HG02973 (cell line): Measurements from ENCODE around the gene USP36.
"Not testable (repeated sequence)": the region's sequence is repeated elsewhere in the genome, so short reads cannot be mapped to it uniquely, and the experiment has no call there.

ENCODE experiments used
- ATAC-seq: cut with Tn5 transposase; IDR thresholded peaks from one replicate; pipeline ENCODE4 v1.9.1; 2021; ENCODE audit warnings: moderate library complexity; ENCODE audit not compliant: unreplicated experiment

Gene USP36

DNA sequence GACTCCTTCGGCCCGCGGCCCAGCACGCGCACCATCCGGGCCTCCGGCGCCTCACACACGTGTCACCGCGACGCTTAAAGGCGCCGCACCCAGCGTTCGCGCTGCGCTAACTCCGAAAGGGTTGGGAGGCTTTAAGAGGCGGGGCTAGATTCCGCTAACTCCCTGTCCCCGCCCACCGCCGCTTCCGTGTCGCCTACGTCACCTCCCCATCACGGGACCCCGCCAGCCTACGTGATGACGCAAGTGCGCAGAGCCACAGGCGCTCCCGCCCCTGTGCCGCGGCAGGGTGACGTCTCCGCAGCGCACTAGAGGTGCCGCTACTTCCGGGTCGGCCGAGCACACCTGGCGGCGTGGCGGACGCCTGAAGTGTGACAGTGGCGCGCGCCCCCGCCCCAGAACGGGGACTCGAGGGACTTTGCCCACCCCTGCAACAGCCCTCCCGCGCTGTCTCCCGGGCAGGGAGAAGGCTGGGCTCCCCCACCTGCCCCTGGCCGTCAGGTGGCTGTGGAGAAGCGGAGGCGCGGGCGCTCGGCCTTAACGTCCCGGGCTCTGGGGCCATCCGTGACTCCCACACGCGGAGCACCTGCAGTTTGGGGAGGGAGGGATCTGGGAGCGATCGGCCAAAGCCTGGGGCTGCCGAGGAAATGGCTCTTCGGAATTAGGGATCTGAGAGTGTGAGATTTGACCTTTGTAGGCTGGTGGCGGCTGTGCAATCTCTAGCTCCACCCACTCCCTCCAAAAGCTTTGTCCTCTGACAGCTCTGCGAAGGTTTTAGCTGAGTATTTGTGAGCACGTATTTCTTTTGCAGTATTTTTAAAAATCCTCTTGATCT, at the start of gene USP36:
Gene USP36, minus strand, starts transcription at position 35 of the 832 bp plus-strand sequence. CDS start 4,451 bp downstream, outside the sequence.
- ATAC-seq, result peak; percentile 78

DNA sequence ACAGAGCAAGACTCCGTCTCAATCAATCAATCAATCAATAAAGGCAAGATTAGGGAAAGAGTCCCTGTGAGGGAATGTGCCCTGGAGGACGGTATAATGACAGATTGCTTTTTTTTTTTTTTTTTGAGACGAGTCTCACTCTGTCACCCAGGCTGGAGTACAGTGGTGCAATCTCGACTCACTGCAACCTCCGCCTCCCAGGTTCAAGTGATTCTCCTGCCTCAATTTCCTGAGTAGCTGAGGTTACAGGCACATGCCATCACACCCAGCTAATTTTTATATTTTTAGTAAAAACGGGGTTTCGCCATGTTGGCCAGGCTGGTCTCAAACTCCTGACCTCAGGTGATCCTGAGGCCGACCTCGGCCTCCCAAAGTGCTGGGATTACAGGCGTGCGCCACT, 49.5 kb upstream of the USP36 start:
- not testable (repeated sequence) for ATAC-seq

DNA sequence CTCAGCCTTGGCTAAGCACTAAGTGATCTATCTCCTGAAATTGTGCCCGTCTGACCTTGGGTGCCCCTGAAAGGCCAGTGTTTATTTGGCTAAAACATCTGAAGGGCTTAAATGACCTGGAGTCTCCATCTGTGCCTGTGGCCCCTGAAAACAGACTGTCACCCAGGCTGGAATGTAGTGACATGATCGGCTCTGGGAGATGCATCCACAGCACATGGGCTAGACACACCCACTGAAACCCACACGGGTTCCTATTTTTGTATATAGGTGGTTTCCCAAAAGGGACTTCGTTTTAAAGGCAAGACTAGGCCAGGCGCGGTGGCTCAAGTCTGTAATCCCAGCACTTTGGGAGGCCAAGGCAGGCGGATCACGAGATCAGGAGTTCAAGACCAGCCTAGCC, 48.9 kb upstream of the USP36 start:
- no peak for ATAC-seq

DNA sequence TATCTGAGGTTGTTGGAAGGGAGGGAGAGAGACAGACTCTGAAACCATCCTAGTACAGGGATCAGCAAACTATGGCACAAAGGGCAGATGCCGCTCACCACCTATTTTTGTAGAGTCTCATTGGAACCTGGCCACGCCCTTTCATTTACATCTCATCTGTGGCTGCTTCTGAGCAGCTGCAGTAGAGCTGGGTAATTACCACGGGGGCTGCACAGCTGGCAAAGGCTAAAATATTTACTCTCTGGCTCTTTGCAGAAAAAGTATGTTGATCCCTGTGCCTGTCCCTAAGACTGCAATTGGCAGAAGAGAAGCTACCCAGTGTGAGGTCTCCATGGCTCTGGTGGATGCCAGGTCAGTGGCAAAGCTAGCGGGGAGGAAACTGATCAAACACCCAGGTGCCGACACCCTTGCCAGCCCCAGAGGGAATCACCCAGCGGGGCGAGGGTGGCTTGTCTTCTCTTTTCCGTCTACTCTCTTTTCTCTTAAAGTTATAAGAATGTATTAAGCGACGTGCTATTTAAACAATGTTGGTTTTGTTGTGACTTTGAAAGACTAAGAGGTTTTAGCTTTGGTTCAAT, 48.4 kb upstream of the USP36 start:
- ATAC-seq, result no peak

DNA sequence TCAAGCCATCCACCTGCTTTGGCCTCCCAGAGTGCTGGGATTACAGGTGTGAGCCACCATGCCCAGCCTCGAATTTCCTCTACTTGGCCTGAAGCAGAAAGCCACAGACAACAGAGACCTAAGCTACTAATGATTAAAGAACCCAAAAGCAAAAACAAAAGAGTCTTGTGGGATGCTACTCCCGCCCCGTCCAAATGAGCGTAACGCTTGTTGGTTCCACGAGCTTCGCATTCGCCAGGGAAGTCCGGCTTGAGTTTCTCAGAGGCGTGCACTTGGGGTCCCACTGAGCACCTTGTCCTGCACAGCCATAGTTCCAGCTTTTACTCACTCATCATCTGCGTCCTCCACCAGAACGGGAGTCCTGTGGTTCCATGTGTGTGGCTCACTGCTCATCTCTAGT, 46.3 kb upstream of the USP36 start:
- no peak for ATAC-seq

DNA sequence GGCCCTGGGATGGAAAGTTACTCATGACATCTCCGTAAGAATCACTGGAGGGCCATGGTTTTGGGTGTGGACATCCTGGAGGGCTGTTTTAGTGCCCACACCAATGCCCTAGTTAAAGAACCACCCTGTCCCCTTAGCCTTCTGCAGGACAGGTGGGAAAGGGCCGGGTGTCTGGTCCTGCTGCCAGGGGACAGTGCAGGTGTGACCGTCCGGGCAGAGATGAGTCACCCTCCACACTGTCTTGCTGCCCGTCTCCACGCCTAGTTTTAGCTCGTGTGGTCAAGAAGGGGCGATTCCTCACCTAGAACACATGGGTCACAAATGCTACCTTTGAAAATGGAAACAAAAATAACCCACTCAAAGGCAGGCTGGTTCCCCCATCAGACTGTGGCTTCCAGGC, 45.3 kb upstream of the USP36 start:
- no peak for ATAC-seq

DNA sequence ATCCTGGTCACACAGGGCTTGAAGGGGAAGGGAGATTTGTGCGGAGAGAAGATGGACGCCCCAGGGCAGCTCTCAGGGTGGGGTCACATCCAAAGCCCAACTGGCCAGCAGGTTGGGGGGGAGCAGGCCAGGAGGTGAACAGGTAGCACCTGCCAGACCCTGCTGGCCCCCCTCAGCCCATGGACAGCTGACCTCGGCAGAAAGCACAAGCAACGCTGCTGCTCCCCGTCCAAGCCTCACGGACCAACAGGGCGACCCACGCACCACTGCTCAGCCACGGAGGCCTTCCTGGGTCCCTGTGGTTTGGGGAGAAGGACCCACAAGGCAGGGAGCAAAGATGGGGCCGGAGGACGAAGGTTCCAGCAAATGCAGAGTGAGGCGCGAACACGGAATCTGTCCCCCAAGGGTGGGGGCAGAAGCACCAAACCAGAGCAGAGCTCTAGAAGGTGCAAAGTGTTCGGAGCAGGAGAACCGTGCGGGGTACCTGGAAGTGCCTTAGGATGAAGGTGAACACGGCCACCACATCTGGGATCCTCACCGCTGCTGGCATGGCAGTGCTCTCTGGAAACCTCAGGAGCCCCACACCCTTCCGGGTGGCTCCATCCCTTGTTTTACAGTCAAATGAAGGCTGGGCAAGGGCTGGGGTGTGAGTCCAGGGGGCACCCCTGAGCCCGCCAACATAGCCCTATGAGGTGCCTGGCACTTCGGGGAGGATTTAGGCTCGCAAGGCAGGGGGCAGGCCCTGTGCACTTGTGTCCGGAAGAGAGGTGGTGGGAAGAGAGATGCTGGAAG, 44.5 kb upstream of the USP36 start:
- ATAC-seq, result no peak

DNA sequence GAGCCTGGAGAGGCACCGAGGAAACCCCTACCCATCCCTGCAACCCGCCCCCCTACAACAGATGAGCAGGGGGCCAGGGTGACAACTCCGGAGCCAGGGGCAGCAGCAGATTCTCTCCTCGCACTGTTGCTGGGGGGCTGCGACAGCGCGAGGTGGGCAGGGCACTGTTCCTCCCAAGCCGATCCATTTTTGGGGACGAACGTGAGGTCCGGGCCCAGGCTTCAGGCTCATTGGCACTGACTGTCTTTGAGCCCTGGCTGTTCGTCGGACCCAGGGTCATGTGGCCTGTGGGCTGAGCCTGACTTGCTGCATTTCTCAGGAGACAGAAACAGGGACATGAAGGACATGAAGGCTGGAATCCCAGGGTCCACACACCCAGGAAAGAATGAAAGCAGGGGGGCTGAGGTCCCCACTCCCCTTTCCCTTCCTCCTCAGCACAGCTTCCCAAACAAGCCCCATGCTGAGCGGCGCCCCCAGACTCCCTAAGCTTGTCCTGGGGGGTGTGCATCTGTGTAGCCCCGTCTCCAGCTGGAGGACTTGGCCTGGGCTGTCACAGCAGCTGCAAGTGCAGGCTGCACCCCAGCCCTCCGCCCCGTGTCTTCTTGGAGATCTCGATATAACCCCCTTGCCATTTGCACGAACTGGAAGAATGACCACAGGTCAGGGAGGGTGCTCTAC, 43.7 kb upstream of the USP36 start:
- ATAC-seq, result no peak

DNA sequence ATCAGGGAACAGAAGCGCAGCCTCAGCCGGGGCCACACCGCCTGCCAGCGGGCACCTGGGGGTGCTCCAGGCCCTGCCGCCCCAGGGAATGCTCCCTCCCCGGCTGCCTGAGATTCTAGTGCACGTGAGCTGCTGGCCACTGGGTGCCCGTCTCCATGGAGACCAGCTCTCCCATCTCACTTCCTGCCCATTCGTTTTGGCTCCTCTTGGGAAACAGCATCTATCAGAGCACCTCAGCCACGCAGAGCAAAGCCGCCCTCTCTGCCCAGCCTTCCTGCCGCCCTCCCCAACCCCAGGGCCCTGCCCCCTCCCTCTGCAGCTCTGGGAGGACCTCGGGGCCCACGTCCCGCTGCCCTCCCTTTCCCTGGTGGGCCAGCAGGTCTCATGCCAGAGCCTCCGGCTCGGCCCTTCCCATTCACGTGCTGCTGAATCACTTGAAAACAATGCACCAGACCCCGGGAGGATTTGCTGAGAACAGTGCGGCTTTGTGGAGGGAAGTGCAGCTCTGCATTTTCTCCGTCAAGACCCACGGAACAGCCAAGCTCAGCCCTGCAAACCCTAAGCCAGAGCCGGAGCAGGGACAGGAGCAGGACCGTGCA, 43.0 kb upstream of the USP36 start:
- no peak for ATAC-seq

DNA sequence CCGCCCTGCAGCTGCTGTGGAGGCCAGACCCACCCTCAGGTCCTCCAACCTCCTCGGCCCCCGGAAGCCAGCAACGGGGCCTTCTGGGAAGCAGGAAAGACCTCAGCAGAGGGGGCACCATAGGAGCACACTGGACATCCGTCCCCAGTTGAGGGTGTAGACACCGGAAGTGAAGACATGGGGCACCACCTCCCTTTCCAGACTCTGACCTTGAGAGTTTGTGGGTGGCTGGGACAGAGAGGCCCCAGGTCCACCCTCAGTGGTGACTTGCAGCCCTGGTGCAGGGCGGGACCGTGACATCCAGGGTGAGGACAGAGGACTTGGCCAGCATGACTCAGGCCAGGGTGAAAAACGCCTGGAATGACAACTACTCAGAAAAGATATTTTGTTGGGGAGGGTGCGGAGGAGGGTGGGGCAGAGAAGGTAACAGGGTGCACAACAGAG, 42.5 kb upstream of the USP36 start:
- ATAC-seq, result no peak

DNA sequence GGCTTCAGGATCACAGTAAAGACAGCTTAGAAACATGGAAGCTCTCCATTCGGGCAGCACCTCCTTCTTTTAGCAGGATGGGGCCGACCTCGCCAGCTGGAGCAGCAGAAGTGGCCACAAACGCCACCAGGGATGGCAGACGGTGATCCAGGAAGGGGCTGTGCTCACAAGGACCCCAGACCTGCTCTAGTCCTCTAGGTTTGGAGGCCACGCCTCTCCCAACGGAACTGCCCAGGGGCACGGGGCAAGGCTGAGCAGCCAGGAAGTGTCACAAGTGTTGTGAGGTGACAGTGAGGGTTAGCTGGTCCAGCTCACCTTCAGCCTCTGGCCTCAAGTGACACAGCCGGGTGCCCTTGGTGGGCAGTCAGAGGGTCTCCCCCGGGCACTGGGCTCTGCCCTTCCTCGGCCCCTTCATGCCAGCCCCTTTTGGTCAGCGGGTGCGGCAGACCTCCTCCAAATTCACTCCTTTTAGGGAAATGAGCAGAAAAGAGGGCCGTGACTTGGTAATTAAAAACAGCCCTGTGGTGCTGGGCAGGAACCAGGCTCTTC, 42.0 kb upstream of the USP36 start:
- ATAC-seq, result no peak

DNA sequence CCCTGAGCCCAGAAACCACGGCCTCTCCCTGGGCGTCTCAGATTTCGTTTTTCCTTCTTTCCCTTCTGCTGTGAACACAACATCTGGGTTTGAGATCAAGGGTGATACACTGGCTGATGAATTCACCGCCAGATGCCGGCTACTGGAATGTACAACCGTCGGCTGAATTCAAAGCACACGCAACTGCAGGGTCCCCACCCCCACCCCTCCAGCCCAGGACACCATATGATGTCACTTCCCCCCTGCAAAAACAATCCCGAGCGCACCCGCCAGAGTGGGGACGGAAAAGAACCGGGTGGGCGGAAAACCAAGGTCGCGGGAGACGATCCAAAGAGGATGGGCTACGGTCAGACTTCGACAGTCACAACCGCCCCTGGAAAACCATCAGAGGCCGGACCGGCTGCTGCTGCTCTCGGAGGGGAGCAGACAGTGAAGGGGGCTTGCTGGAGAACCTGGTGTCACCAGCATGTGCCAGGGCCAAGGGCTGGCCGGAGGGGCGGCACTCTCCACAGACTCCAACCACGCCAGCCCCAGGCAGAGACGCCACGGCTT, 39.1 kb upstream of the USP36 start:
- ATAC-seq, result no peak

DNA sequence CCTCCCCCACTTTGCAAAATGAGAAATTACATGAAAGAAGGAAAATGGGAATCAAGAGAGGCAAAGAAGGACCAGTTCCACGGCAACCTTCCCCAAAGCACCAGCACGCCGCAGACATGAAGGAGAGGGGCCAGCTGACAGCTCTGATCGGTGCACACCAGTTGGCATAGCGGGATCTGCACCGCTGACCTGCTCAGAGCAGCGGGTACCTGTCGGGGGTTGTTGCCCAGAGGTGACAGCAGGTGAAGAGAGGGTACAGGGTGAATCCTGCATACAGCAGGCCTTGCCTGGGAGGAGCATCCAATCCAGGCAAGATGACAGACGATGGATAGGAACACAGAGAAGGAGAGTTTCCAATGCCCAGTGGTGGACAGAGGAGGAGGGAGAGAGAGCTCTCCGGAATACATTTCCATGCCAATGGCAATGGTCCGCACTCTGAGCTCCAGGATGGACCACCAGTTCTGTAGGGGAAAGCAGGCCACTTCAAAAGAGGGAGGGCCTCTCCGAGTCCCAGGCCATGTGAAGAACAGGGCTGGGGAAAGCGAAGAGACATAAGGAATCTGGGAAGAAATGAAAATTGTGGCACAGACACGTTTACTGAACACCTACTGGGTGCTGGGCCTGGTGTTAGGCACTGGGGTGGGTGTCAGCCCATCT, 38.4 kb upstream of the USP36 start:
- ATAC-seq, result no peak

DNA sequence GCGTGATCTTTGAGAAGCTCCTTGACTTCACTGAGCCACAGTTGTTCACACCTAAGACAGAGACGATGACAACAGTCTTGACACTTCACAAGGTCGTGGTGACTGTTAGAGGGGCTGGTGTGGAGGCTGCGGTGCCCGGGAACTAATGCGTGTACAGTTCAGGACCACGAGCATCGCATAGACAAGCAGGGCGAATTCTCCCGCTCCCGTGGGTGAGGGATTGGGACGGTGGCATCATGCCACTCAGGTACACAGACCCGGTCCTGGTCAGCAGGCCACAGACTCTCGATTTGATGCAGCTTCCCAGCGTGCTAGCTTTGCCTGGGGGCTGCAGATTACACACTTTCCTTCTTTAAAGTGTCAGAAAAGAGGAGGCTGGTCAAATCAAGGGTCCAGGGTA, 37.6 kb upstream of the USP36 start:
- ATAC-seq, result no peak

DNA sequence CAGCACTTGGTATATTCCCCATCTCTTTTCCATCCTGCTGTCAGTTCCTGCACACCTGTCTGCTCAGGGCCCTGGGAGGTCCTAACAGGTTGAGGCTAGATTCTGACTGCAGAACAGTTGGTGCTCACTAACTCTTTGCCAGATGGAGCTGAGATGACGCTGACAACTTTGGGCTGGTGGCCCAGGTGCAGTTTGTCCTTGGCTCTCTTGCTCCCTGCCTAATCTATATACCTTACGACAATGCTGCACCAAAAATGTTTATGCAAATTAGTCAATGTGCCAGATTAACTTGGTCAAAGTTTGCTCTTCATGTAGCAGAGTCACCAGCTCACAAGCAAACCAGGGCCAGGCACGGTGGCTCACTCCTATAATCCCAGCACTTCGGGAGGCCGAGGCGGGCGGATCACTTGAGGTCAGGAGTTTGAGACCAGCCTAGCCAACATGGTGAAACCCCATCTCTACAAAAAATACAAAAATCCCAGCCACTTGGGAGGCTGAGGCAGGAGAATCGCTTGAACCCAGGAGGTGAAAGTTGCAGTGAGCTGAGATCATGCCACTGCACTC, 36.4 kb upstream of the USP36 start:
- ATAC-seq, result not testable (repeated sequence)

DNA sequence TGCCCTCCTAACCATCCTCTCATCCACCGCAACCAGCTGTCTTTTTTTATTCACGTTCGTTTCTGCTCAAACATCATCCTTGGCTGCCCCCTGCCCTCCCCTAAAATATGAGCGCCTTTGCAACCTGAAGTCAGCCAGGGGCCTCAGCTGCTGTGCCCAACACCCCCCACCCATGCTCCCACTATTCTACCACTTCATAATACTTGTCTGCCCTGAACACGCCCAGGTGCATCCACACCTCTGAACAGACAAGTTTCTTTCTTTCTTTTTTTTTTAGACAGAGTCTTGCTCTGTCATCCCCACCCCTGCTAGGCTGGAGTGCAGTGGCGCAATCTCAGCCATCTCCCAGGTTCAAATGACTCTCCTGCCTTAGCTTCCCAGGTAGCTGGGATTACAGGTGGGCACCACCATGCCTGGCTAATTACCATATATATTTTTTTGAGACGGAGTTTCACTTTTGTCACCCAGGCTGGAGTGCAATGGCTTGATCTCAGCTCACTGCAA, 35.5 kb upstream of the USP36 start:
- ATAC-seq, result no peak

DNA sequence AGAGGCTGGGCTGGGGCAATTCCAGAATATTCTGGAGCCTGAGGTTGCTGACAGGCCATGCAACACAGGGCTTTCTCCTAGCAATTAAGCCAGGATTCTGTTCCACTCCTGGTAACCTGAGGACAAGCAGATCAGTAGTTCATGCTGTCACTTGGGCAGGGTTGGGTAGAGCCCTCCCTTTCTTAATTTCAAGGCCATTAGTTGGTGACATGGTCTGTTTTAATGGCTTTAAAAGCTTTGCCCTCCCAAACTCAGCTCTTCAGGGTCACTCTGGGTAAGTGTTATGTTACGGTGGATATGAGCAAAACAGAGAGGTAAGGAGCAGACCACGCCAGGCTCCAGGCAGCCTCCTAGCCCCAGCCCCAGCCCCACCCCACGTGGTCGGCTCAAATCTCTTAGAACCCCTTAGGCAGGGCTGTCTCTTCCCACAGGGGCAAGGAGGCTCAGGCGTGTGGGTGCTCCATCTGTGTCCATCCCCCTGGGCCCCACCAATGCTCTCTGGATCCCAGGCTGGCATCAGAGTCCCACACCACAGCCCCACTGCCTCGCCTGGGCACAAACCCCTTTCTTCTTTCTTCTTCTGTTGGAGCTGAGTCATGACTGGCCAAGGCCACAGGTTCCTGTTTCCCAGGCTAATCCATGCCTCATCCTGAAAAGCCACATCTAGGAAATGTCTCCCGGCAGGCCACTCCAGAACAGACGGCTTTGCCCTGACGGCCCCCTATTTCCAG, 34.9 kb upstream of the USP36 start:
- ATAC-seq, result no peak

DNA sequence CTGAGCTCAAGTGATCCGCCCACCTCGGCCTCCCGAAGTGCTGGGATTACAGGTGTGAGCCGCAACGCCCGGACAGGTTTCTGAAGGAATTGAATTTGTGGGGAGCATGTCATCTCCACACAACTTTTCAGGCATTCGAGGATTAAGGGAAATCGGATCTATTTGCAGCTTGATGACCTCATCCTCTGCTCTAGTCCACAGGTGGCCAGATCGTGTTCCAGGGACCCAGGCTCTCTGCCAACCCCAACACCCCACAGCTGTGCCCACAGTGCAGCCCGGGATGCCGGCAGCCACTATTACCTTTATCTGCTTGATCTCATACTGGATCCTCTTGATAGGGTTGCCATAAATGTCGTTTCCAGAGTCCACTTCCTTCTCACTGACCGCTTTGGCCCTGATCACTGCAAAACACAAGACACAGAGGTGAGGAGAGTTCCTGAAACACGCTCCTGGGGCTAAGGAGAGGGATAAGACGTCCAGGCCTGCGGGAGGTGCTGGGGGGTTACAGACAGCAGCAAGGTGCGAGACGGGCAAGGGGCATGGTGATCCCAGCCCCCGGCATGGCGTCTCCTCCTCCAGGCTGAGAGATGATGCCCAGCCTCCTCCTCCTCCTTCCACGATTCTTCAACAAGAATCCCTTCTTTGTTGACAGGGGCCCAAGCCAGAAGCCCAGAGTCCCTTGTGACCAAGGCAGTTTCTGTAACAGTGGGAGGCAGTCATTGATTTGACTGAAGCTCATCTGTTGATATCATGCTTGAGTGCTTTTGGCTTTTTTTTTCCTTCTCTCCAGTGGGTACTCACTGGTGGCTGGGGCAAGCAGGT, 33.1 kb upstream of the USP36 start:
- no peak for ATAC-seq
